SK-N-MC (cell line): ENCODE data around the gene DUS2.

ENCODE experiments used
- EZH2 ChIP-seq: fragments of 200-600 bp; sonication (generic); IDR thresholded peaks from one replicate; pipeline ENCODE4 v1.6.1; 2017; ENCODE audit warnings: antibody characterized with exemption
- POLR2AphosphoS5 ChIP-seq: IDR thresholded peaks from 2 replicates; pipeline ENCODE4 v1.6.1; 2012; ENCODE audit warnings: mild to moderate bottlenecking, low read depth, low read length, borderline replicate concordance

DNA sequence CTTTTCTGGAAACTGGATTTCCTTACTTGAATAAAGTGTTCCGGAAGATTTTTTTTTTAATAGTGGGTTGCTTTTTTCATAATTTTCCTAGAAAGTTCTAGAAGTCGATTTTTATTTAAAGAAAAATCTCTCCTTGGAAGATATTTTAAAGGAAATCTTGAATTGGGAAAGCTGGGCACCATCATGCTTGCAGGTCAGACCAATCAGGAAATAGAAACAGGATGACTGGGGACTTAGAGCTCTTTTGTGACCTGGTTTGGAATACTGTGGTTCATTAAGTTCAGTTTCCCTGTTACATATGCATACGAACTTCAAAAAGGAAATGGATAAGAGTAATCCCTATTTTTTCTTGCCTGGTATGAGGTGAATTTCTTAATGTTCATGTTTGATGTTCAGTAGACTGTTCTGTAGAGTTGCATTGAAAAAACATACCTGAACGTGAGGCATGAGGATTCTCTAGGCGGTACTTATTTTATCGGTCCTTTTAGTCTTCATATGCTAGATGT lies 63.3 kb downstream of the DUS2 start:
- TF ChIP-seq EZH2: no peak
- TF ChIP-seq POLR2AphosphoS5: no peak
